MM.1S (cell line): Measurements from ENCODE around the gene LRCH4.

ENCODE experiments used
- EZH2 ChIP-seq: fragments of 300-600 bp; sonication (generic); optimal IDR thresholded peaks from 2 replicates; pipeline ENCODE3; 2017; ENCODE audit warnings: low read depth, mild to moderate bottlenecking, antibody characterized with exemption, low read length, mixed read lengths
- EZH2phosphoT487 ChIP-seq: fragments of 300-600 bp; sonication (generic); IDR thresholded peaks from 2 replicates; pipeline ENCODE4 v1.6.1; 2018; ENCODE audit warnings: antibody characterized with exemption, low read length
- TF ChIP-seq, protein P1 (sequence below): fragments of 300-600 bp; sonication (generic); IDR thresholded peaks from 2 replicates; pipeline ENCODE4 v1.5.1; 2016; ENCODE audit warnings: antibody characterized with exemption, low read length, mixed read lengths

DNA sequence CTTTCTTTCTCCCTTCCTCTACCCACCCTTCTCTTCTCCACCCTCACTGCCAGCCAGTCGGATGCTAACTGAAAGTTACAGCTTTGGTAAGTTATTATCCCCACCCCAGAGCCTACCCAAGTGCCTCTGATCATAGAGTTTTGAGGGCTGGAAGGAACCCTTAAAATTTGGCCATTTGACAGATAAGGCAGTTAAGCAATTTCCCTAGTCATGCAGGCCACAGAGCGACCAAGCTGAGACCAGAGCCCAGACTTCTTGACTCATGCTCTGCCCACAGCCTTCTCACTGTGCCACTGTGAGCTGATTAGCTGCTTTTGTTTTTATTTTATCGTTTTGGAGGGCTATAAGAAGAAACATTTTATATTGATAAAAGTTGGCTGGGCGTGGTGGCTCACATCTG is 29.4 kb downstream of the LRCH4 start:
- TF ChIP-seq, protein P1, sequence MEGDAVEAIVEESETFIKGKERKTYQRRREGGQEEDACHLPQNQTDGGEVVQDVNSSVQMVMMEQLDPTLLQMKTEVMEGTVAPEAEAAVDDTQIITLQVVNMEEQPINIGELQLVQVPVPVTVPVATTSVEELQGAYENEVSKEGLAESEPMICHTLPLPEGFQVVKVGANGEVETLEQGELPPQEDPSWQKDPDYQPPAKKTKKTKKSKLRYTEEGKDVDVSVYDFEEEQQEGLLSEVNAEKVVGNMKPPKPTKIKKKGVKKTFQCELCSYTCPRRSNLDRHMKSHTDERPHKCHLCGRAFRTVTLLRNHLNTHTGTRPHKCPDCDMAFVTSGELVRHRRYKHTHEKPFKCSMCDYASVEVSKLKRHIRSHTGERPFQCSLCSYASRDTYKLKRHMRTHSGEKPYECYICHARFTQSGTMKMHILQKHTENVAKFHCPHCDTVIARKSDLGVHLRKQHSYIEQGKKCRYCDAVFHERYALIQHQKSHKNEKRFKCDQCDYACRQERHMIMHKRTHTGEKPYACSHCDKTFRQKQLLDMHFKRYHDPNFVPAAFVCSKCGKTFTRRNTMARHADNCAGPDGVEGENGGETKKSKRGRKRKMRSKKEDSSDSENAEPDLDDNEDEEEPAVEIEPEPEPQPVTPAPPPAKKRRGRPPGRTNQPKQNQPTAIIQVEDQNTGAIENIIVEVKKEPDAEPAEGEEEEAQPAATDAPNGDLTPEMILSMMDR = no peak
- TF ChIP-seq EZH2 = no peak
- no peak for TF ChIP-seq EZH2phosphoT487
